ENCODE results near the gene RALGAPB. TPM values are rescaled to one million over a fixed set of nuclear protein-coding genes. Genes with fewer than 3 reads are reported as not detected.

The RALGAPB gene
- total and polyA plus RNA-seq, 2 of the 13 experiments (the other 11 are each of a cell fraction or from before 2014, with no cell fraction given): 17.6 to 30.6 TPM

DNA sequence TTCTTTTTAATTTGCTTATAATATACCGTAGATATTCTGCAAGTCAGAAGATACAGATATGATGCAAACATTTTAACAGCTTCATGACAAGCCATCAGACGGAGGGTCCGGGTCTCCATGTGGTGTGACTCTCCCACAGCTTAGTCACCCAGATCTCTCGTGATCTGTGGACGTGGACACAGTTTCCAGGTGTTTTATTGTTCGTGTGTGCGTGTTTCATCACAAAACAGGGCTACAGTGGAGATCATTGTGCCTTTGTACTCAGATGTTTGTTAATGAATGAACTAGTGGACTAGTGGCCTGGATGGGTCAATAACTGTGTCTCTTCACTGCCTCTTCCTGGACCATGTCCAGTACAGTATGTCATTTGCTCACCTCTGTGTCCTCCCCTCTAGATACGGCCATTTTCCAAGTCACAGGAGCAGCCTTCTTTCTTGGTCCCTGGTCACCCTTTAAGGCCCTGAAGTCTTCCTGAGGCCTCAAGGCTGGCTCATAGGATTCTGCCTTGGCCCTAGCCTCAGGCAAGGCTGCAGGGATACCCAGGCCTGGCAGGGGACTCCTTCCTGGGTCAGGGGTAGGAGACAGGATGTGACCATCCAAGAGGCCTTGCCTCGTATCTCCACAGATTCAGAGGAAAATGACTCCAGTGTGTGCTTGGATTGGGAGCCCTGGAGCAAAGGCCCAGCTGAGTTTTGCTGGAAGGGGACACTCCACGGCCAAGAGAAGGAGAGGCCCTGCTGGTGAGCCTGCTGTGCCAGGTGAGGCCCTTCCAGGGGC is 112.9 kb downstream of the RALGAPB start (continued):
- TF ChIP-seq FOXP1 (IDR thresholded peaks at IDR 0.05) (peak; percentile 23; the same call in 1 of the 2 replicates), FOXP1 (CRISPR knock-in tag; IDR thresholded peaks at IDR 0.05) (peak; percentile 87), MEF2D (CRISPR knock-in tag; IDR thresholded peaks at IDR 0.05) (no peak), SKIL (CRISPR knock-in tag; IDR thresholded peaks at IDR 0.05; ENCODE audit: borderline replicate concordance) (no peak; the same call in 1 of the 2 replicates), IRX3 (CRISPR knock-in tag; IDR thresholded peaks at IDR 0.05; ENCODE audit: borderline replicate concordance, low read depth) (peak; percentile 84; the same call in 1 of the 2 replicates), ZNF557 (CRISPR knock-in tag; IDR thresholded peaks at IDR 0.05) (no peak), TOE1 (CRISPR knock-in tag; IDR thresholded peaks at IDR 0.05) (no peak), ZNF3 (CRISPR knock-in tag; IDR thresholded peaks at IDR 0.05) (no peak; the same call in 1 of the 2 replicates), RARA (CRISPR knock-in tag; IDR thresholded peaks at IDR 0.05) (peak; percentile 86), GFI1 (CRISPR knock-in tag; IDR thresholded peaks at IDR 0.05; ENCODE audit: borderline replicate concordance) (no peak), RNF2 (conservative IDR thresholded peaks at IDR 0.05; ENCODE audit: low read depth) (0 out of 2 replicates have a peak, but pooled peaks have one; percentile 48), ZNF746 (CRISPR knock-in tag; IDR thresholded peaks at IDR 0.05) (peak; percentile 72; the same call in 1 of the 2 replicates), ZNF546 (CRISPR knock-in tag; conservative IDR thresholded peaks at IDR 0.05) (no peak), ZNF550 (CRISPR knock-in tag; IDR thresholded peaks at IDR 0.05; ENCODE audit: borderline replicate concordance) (no peak), RFX3 (CRISPR knock-in tag; IDR thresholded peaks at IDR 0.05) (no peak), HINFP (CRISPR knock-in tag; IDR thresholded peaks at IDR 0.05; ENCODE audit: low read depth) (peak; percentile 83; the same call in 1 of the 2 replicates), ZNF737 (CRISPR knock-in tag; IDR thresholded peaks at IDR 0.05; ENCODE audit: borderline replicate concordance) (no peak), HNF4G (IDR thresholded peaks at IDR 0.05; ENCODE audit: borderline replicate concordance, low read depth, low read length) (peak; percentile 76; the same call in 1 of the 2 replicates), HNF4G (CRISPR knock-in tag; IDR thresholded peaks at IDR 0.05; ENCODE audit: borderline replicate concordance, low read depth) (peak; percentile 85; the same call in 1 of the 2 replicates), HNRNPUL1 (IDR thresholded peaks at IDR 0.05; ENCODE audit: low read depth, low read length) (no peak), ZFP37 (CRISPR knock-in tag; IDR thresholded peaks at IDR 0.05; ENCODE audit: borderline replicate concordance) (peak; percentile 86), ZNF577 (CRISPR knock-in tag; IDR thresholded peaks at IDR 0.05; ENCODE audit: borderline replicate concordance, low read depth) (no peak), SRSF1 (optimal IDR thresholded peaks at IDR 0.05; ENCODE audit: low read depth, low read length) (no peak)
- TF ChIP-seq, protein P1, sequence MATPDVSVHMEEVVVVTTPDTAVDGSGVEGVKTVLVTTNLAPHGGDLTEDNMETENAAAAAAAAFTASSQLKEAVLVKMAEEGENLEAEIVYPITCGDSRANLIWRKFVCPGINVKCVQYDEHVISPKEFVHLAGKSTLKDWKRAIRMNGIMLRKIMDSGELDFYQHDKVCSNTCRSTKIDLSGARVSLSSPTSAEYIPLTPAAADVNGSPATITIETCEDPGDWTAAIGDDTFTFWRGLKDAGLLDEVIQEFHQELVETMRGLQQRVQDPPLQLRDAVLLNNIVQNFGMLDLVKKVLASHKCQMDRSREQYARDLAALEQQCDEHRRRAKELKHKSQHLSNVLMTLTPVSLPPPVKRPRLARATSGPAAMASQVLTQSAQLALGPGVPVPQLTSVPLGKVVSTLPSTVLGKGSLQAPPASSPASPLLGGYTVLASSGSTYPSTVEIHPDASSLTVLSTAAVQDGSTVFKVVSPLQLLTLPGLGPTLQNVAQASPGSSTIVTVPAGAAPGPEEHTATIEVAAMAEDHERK (CRISPR knock-in tag; IDR thresholded peaks at IDR 0.05; ENCODE audit: low read depth): no peak
- TF ChIP-seq, protein P2, sequence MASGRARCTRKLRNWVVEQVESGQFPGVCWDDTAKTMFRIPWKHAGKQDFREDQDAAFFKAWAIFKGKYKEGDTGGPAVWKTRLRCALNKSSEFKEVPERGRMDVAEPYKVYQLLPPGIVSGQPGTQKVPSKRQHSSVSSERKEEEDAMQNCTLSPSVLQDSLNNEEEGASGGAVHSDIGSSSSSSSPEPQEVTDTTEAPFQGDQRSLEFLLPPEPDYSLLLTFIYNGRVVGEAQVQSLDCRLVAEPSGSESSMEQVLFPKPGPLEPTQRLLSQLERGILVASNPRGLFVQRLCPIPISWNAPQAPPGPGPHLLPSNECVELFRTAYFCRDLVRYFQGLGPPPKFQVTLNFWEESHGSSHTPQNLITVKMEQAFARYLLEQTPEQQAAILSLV (CRISPR knock-in tag; IDR thresholded peaks at IDR 0.05; ENCODE audit: borderline replicate concordance): no peak
